Liver (tissue), 9 donors: Measurements from ENCODE around the gene TRHDE. TPM values are rescaled to one million over a fixed set of nuclear protein-coding genes. Genes with fewer than 3 reads are reported as not detected.

Experiments
- DNase-seq: peaks from one replicate; pipeline ENCODE4 v3.0.0-alpha.2; 2017; ENCODE audit warnings: low spot score
- H3K27ac ChIP-seq, 2 donors: one replicate each; pipeline ENCODE4 v1.7.0; 2013; ENCODE audit warnings: inconsistent platforms in 2 of 2, low read length in 2 of 2, control low read depth in 1 of 2, low read depth in 1 of 2, mild to moderate bottlenecking in 1 of 2
- H3K27me3 ChIP-seq, 4 donors: one replicate each; pipeline versions ENCODE4 v1.6.1 to v1.7.0; 2013; ENCODE audit warnings: low read length in 3 of 4, inconsistent platforms in 1 of 4, mild to moderate bottlenecking in 1 of 4, moderate library complexity in 1 of 4; ENCODE audit not compliant: control insufficient read depth in 4 of 4, insufficient read depth in 4 of 4
- H3K36me3 ChIP-seq, 4 donors: one replicate each; pipeline versions ENCODE4 v1.6.1 to v1.7.0; 2013; ENCODE audit warnings: low read length in 3 of 4, mild to moderate bottlenecking in 3 of 4, low read depth in 1 of 4, moderate library complexity in 1 of 4; ENCODE audit not compliant: control insufficient read depth in 4 of 4, insufficient read depth in 3 of 4
- H3K4me1 ChIP-seq, 4 donors: one replicate each; pipeline versions ENCODE4 v1.6.1 to v1.7.0; 2013; ENCODE audit warnings: low read length in 3 of 4, mild to moderate bottlenecking in 3 of 4, moderate library complexity in 1 of 4; ENCODE audit not compliant: control insufficient read depth in 4 of 4, insufficient read depth in 4 of 4
- H3K4me3 ChIP-seq, 3 donors: one replicate each; pipeline versions ENCODE4 v1.6.1 to v1.7.0; 2013; ENCODE audit warnings: low read length in 3 of 3, control low read depth in 1 of 3, low read depth in 1 of 3, mild to moderate bottlenecking in 1 of 3
- H3K9ac ChIP-seq, 2 donors: one replicate each; pipeline ENCODE4 v1.7.0; 2013; ENCODE audit warnings: low read length in 2 of 2, mild to moderate bottlenecking in 2 of 2, moderate library complexity in 2 of 2, control low read depth in 1 of 2, low read depth in 1 of 2
- H3K9me3 ChIP-seq, 4 donors: one replicate each; pipeline versions ENCODE4 v1.6.1 to v1.7.0; 2013; ENCODE audit warnings: low read length in 3 of 4; ENCODE audit not compliant: control insufficient read depth in 4 of 4
- ATF3 ChIP-seq: IDR thresholded peaks from 2 replicates; pipeline ENCODE4 v1.6.1; 2016; ENCODE audit warnings: antibody characterized with exemption
- CTCF ChIP-seq: fragments of 150-350 bp; IDR thresholded peaks from 2 replicates; pipeline ENCODE4 v1.5.1; 2017; ENCODE audit warnings: improper control_type of control experiment, low read depth, low read length; ENCODE audit not compliant: missing input control
- EGR1 ChIP-seq, 2 donors: IDR thresholded peaks; 2 replicates each; pipeline ENCODE4 v1.6.1; 2016 to 2018; ENCODE audit warnings: antibody characterized with exemption in 2 of 2, low read depth in 2 of 2
- FOXA1 ChIP-seq: IDR thresholded peaks from 2 replicates; pipeline ENCODE4 v1.6.1; 2016; ENCODE audit warnings: antibody characterized with exemption
- FOXA2 ChIP-seq: IDR thresholded peaks from 2 replicates; pipeline ENCODE4 v1.6.1; 2016; ENCODE audit warnings: antibody characterized with exemption
- GABPA ChIP-seq, 2 donors: IDR thresholded peaks in 1 of 2; conservative IDR thresholded peaks in 1 of 2; 2 replicates each; pipeline ENCODE4 v1.6.1; 2016; ENCODE audit warnings: antibody characterized with exemption in 2 of 2, mild to moderate bottlenecking in 1 of 2, moderate library complexity in 1 of 2
- HNF4A ChIP-seq, 2 donors: conservative IDR thresholded peaks; 2 replicates each; pipeline ENCODE4 v1.6.1; 2016; ENCODE audit warnings: antibody characterized with exemption in 2 of 2, mild to moderate bottlenecking in 2 of 2
- HNF4G ChIP-seq: IDR thresholded peaks from 2 replicates; pipeline ENCODE4 v1.6.1; 2016; ENCODE audit warnings: antibody characterized with exemption
- JUND ChIP-seq, 2 donors: IDR thresholded peaks; 2 replicates each; pipeline ENCODE4 v1.6.1; 2016; ENCODE audit warnings: antibody characterized with exemption in 2 of 2
- MAX ChIP-seq: IDR thresholded peaks from 2 replicates; pipeline ENCODE4 v1.6.1; 2016; ENCODE audit warnings: antibody characterized with exemption
- NR2F2 ChIP-seq: IDR thresholded peaks from 2 replicates; pipeline ENCODE4 v1.6.1; 2016; ENCODE audit warnings: antibody characterized with exemption
- RAD21 ChIP-seq, 2 donors: IDR thresholded peaks; 2 replicates each; pipeline ENCODE4 v1.6.1; 2016; ENCODE audit warnings: antibody characterized with exemption in 2 of 2, mild to moderate bottlenecking in 2 of 2
- REST ChIP-seq: IDR thresholded peaks from 2 replicates; pipeline ENCODE4 v1.6.1; 2016; ENCODE audit warnings: antibody characterized with exemption, mild to moderate bottlenecking
- RXRA ChIP-seq, 2 donors: IDR thresholded peaks; 2 replicates each; pipeline ENCODE4 v1.6.1; 2017 to 2018; ENCODE audit warnings: antibody characterized with exemption in 2 of 2, mild to moderate bottlenecking in 1 of 2
- SP1 ChIP-seq: IDR thresholded peaks from 2 replicates; pipeline ENCODE4 v1.6.1; 2018; ENCODE audit warnings: antibody characterized with exemption, mild to moderate bottlenecking
- TAF1 ChIP-seq: conservative IDR thresholded peaks from 2 replicates; pipeline ENCODE4 v1.6.1; 2016; ENCODE audit warnings: antibody characterized with exemption, mild to moderate bottlenecking
- YY1 ChIP-seq: IDR thresholded peaks from 2 replicates; pipeline ENCODE4 v1.6.1; 2016; ENCODE audit warnings: antibody characterized with exemption, mild to moderate bottlenecking
- ZBTB33 ChIP-seq: IDR thresholded peaks from 2 replicates; pipeline ENCODE4 v1.6.1; 2016; ENCODE audit warnings: antibody characterized with exemption
- WGBS: extraction: QIAGEN DNeasy Blood & Tissue Kit; methylation state at CpG from one replicate; pipeline ENCODE4 v1.1.7; 2013; 5-methylcytosine and 5-hydroxymethylcytosine counted together
- polyA plus RNA-seq, 2 donors: library from polyadenylated mRNA; stranded (reverse) in 1 of 2; unstranded in 1 of 2; fragments of 200-250 nt in 1 of 2; fragments of >200 nt in 1 of 2; fragmentation: Nextera tagmentation in 1 of 2; extraction: Ambion mirVana in 1 of 2; gene quantifications; one replicate each; pipeline versions ENCODE4 v1.2.1 to v1.2.3, GENCODE V29; 2013 to 2015
- total RNA-seq, 2 donors: library from RNA; depleted of rRNA; stranded (reverse); fragments of >200 nt; gene quantifications; one replicate each; pipeline ENCODE4 v1.2.3, GENCODE V29; 2014
- donor health status: healthy.
- donor health status: healthy.
- donor health status: healthy.
- donor health status: healthy.
- donor health status: healthy.

Gene TRHDE
- total and polyA plus RNA-seq, 4 donors: 0.05 to 0.17 (median 0.14) TPM; not detected in 1

GRCh38 chr12:72465940-72466630 is 193.9 kb downstream of the TRHDE start:
- Histone ChIP-seq H3K27me3 (no peaks in the 10 kb centered on the region), H3K9ac (no peak overlapping the region), H3K4me1 (no peaks in the 10 kb centered on the region), H3K4me3 (no peak overlapping the region), H3K27ac (no peak overlapping the region), H3K36me3 (no peaks in the 10 kb centered on the region), H3K9me3 (no peaks in the 10 kb centered on the region)
- TF ChIP-seq CTCF (no peak), EGR1 (IDR thresholded peaks at IDR 0.05; ENCODE audit: low read depth in 2 of 2) (no peak), FOXA1 (no peak), NR2F2 (no peak), SP1 (no peak), RXRA (IDR thresholded peaks at IDR 0.05) (no peak), HNF4G (no peak), RAD21 (IDR thresholded peaks at IDR 0.05) (no peak), FOXA2 (no peak), ATF3 (no peak), YY1 (no peak)
- no peak for DNase-seq
- 88% methylated on average over 5 of the region's 5 CpGs for WGBS

- TF ChIP-seq HNF4A (conservative IDR thresholded peaks at IDR 0.05) (no peak), GABPA (IDR thresholded peaks at IDR 0.05 in 1 of 2, conservative IDR thresholded peaks at IDR 0.05 in 1 of 2) (no peak), YY1 (no peak), NR2F2 (no peak), RAD21 (IDR thresholded peaks at IDR 0.05) (no peak), HNF4G (no peak), REST (no peak), FOXA2 (no peak), JUND (IDR thresholded peaks at IDR 0.05) (no peak), MAX (no peak), EGR1 (IDR thresholded peaks at IDR 0.05; ENCODE audit: low read depth in 2 of 2) (no peak), CTCF (no peak), ATF3 (no peak), SP1 (no peak), FOXA1 (no peak), RXRA (IDR thresholded peaks at IDR 0.05) (no peak), TAF1 (no peak), ZBTB33 (no peak)
- 85% methylated on average over 2 of the region's 2 CpGs for WGBS
These were observed 195.8 kb downstream of the TRHDE start for GRCh38 chr12:72467985-72468384.

More at GRCh38 chr12:72467985-72468384, 195.8 kb downstream of the TRHDE start:
- Histone ChIP-seq H3K4me3 (no peak overlapping the region), H3K36me3 (no peaks in the 10 kb centered on the region), H3K4me1 (no peaks in the 10 kb centered on the region), H3K27me3 (no peaks in the 10 kb centered on the region), H3K27ac (no peak overlapping the region), H3K9ac (no peak overlapping the region), H3K9me3 (no peaks in the 10 kb centered on the region)
- DNase-seq: no peak
